Activated naive CD8-positive, alpha-beta T cell treated with anti-CD3 and anti-CD28 coated beads, Interleukin-2, amount 50 U/mL, for 16 hours (primary cell): ENCODE measurements around the gene PRPF38B.
A peak's percentile ranks its signal among the peaks of the same experiment; 100 is the strongest.
"Not testable (repeated sequence)": the region's sequence is repeated elsewhere in the genome, so short reads cannot be mapped to it uniquely, and the experiment has no call there.

Source experiments
- DNase-seq: peaks from one replicate; pipeline ENCODE4 v3.0.0-alpha.2; 2020; ENCODE audit warnings: low read depth, low spot score

PRPF38B gene, protein sequence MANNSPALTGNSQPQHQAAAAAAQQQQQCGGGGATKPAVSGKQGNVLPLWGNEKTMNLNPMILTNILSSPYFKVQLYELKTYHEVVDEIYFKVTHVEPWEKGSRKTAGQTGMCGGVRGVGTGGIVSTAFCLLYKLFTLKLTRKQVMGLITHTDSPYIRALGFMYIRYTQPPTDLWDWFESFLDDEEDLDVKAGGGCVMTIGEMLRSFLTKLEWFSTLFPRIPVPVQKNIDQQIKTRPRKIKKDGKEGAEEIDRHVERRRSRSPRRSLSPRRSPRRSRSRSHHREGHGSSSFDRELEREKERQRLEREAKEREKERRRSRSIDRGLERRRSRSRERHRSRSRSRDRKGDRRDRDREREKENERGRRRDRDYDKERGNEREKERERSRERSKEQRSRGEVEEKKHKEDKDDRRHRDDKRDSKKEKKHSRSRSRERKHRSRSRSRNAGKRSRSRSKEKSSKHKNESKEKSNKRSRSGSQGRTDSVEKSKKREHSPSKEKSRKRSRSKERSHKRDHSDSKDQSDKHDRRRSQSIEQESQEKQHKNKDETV

DNA sequence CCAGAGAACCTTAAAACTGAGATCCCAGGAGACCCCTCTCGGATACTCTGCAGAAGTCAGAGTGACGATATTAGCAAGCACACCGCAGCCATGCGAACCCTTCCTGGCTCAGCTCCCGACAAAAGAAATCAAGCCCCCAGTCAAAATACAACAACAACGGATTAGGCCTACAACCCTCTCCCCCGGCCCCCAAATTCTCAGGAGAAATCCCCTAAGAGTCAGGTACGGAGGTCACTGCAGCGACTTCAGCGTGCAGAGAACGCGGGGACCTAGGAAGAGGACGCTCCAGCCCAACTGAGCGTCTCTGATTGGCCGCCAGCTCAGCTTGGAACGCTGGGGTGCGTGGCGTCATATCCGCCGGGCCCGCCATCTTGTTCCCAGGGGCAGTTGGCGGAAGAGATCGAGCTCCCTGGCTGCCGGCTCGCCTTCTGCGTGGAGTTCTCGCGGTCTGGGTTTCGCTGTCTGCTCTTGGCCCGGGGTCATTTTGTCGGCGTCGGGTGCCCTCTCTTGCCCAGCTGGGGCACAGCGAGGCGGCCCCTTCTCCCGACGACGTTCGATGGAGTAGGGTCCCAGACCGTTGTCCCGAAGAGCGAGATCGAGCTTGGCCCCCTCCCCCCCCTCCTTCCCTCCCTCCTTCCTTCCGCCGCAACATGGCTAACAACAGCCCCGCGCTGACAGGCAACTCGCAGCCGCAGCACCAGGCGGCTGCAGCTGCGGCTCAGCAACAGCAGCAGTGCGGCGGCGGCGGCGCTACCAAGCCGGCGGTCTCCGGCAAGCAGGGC lies at the start of gene PRPF38B:
Gene PRPF38B, plus strand, starts transcription at position 369 of the 782 bp plus-strand sequence. Its CDS starts 282 bp downstream, at position 651.
- peak; percentile 84 for DNase-seq

DNA sequence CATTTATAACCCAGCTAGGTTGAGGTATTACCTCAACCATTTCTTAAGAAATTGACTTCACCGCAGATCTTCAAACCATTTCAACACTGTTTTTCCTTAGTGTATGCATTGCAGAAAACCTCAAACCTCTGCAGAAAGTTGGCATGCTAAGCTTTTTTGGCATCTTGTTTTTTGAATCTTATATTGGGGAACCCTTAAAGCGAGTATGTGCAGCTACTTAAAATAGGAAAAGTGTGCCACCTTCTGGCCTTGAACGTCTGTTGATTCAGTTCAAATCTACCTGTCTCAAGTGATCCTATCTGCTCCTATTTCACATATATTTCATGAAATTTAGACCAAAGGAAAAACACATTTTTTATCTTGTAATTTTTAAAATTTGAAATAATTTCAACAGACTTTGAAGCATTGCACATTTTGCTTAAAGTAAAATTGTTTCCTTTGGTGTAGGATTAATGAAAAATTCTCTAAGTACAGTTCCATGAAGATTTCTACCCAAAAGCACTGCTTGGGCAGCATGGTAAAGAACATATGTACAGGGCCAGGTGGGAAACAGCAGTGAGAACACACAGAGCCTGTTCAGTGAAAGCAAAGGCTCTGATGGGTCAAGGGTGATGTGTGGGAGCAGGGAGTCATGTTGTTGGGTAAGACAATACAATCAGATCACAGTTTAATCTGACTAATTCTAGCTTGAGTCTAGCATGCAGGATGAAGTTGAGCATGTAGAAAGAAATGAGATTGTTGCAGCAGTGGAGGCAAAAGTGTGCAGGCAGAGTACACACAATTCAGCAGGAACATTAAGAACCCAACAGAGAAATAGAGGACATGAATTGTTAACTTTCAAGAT lies 48.4 kb upstream of the PRPF38B start:
- DNase-seq = no peak

DNA sequence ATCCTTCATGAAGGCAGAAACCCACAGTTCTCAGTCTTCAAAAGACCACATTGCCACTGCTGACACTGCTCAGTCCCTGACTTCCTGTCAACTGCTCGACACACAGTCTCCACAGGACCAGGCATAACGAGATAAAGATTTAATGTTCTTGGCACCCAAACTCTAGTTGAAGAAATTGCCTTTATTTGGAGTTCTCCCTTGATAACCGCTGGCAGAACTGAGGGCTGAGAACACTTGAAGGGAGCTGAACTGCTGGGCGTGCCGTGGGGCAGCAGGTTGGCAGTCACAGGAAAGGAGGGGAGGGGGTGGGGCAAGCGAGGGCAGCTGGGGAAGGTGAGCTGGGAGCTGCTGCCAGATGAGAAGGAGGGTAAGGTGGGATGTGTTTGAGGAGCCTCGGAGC lies 47.1 kb upstream of the PRPF38B start:
- no peak for DNase-seq

DNA sequence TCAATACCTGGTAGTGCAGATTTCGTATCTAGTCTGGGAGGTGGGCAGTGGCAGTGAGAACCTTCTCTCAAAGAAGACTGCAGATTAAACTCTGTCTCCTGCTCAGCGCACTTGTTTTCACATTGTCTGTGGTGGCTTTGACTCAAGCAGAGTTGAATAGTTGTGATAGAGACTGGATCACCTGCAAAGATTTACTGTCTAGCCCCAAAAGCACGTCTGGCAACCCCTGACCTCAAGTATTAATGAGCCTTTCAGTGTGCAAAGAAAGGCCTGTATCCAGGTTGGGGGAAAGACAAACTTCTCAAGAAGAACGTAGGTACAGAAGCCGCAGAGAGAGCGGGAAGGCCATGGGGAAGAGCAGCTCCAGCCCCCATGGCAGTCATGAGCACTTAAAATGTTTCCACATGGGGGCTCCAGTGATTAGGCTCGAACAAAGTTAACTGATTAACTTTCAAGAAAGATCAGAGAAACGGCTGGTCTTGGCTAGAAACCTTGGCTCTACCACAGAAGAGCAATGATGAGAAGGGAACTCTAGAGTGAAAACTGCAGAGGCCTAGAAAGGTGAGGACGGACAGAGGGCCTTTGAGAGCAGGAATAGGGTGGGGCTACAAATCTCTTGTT lies 46.4 kb upstream of the PRPF38B start:
- DNase-seq = no peak

DNA sequence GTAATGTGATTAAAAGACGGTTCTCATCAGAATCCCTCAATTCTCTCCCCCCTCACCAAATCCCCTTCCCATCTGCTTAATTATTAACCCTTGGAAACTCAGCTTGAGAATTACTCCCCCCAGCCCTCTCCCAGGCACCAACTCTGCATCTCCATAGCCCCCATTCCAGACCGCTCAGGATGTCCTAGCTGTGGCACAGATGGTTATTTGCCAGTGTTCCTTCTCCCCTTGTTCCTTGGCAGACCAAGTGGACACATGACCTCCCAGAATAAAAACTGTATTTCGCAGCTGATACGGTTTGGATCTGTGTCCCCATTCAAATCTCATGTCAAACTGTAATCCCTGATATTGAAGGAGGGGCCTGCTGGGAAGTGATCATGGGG lies 45.9 kb upstream of the PRPF38B start:
- DNase-seq = no peak

DNA sequence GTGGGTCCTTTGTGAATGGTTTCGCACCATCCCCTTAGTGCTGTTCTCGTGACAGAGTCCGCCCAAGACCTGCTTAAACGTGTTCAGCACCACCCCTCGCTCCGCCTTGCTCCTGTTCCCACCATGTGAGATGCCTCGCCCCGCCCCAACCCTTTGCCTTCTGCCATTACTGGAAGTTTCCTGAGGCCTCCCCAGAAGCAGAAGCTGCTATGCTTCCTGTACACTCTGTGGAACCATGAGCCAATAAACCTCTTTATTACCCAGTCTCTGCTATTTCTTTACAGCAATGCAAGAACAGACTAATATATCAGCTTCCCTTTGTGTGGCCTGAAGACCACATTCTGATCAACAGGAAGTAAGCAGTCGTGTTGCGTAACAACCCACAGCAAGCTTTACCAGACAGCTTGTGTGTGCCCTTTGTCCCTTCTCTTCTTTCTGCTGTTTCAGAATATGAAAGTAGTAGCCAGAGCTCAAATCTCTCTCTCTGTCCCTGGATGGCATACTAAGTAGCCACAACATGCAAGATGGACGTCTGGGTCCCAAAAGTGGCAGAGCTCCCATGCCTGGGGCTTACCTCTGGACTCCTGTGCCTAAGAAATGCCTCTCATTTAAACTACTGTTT lies 45.4 kb upstream of the PRPF38B start:
- peak; percentile 14 for DNase-seq

DNA sequence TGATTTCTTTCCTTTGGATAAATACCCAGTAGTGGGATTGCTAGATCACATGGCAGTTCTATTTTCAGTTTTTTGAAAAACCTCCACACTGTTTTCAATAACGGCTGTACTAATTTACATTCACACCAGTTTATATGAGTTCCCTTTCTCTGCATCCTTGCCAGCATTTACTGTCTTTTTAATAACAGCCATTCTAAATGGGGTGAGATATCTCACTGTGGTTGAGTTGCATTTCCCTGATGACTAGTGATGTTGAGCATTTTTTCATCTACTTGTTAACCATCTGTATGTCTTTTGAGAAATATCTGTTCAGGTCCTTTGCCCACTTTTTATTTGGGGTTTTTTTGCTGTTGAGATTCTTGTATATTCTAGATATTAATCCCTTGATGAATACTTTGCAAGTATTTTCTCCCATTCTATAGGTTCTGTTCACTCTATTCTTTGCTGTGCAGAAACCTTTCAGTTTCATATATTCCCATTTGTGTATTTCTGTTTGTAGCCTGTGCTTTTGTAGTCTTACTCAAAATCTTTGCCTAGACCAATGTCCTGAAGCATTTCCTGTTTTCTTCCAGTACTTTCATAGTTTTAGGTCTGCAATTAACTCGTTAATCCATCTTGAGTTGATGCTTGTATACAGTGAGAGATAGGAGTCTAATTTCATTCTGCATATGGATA lies 38.5 kb upstream of the PRPF38B start:
- no peak for DNase-seq

DNA sequence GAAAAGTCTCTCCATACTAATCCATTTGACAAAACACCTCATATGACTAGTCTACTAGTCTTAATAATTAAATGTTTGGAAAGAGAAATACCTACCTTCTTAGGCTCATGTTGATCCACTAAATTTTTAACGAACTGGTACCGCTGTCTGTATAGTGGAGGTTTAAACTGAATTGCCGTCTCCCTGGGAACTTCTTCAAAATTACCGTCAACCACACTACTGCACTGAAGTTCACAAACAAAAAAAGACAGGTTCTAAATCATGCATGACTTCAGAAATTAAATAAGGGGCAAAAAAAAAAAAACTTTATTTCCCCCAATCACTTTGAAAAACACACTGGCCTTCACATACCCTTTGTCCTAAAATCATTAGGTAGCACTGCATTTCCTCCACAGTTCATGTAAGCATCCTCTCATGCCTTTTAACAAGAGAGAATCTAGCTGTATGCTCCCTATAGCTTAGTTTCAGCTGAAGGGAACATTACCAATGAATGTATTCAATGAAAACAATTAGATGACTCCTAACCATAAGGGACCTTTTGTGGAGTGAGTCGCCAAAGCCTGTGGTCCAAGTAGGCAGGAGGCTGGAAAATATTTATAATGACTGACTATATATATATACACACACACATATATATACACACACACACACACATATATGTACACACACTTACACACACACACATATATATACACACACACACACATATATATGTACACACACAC lies 34.6 kb upstream of the PRPF38B start:
- DNase-seq = no peak

DNA sequence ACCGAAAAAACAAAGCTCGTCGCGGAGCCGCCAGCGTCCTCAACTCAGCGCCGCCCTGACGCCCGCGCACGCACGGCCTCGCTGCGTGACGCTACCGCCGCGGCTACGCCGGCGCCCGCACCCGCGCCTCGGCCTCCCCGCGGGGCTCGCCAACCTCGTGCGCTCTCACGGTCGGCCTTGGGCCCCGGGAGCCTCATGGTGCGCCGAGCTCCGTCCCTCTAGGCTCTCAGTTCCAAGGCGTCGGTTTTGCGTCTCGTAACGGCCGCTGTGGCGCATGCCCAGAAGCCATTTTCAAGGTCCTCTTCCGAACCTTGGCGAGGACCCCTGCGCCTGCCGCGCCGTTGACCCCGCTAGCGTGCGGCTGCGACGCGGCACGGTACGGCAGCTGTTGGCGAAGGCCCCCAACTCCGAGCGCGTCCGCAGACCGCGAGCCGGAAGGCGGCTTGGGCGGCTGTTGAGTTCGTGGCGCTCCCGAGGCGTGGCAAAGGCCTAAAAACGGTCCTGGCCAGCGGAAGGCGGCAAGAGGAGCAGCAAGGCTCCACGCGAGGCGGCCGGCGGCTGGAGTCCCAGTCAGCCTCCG lies 31.0 kb upstream of the PRPF38B start, which contains the start of gene HENMT1:
Gene HENMT1, minus strand, starts transcription at position 64 of the 580 bp plus-strand sequence. CDS start 1,209 bp downstream, outside the sequence.
- DNase-seq = peak; percentile 60

DNA sequence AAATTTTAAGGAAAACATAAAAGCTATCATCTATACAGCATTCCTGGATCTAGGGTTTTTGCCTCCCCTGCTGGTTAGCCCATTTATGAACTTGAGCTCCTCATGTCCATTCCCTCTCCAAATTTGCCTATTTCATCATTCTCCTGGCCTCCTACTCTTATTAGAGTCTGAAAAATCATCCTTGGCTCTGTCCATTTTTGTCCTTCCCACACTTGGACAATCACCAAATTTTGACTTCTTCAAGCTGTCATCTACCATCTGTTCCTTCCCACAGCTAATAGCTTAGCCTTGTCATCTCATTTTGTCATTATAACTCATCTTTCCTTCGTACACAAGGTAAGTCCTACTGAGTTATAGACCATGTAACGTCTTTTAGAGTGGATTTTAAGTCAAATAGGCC lies 29.0 kb upstream of the PRPF38B start:
- DNase-seq = no peak

DNA sequence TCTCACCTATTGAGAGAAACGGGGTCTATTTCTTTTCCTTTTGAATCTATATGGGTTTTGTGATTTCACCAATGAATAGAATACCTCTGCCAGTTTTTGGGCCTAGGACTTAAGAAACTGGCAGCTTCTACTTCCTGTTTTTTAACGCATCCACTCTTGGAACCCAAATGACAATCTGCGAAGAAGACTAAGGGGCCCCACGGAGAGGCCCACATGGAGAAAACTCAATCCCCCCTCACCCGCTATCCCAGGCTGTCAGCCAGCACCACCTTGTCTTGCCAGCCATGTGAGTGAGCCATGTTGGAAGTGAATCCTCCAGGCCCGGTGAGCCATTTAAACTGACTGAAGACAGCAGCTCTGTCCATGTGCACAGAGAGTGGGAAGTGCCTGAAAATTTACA lies 27.6 kb upstream of the PRPF38B start:
- no peak for DNase-seq

DNA sequence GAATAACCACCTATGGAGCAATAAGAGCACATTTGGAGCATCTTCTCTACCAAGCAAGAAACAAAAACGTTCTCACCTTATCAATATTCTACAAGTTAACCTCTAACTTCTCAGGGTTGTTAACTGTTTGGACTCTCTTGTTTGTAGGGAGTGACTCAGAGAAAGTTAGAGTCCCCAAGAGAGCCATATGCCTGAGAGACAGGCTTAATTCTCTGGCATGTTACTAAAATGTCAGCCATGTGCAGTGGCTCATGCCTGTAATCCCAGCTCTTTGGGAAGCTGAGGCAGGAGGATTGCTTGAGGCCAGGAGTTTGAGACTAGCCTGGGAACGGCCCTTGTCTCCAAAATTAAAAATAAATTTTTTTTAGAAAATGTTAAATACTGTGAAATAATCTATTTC lies 27.0 kb upstream of the PRPF38B start:
- no peak for DNase-seq

DNA sequence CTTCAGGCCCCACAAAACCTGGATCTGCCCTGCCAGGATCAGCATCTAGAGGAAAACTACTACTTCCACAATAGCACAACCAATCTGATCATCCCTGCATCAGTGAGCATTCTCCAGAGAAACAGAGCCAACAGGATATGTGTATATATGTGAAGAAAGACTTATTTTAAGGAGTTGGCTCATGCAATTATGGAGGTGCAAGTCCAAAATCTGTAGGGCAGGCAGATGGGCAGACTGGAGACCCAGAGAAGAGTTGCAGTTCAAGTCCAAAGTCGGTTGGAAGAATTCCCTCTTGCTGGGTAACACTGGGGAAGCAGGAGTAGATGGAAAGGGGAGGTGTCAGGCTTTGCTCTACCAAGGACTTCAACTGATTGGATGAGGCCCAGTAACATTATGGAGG lies 26.3 kb upstream of the PRPF38B start:
- DNase-seq = no peak

DNA sequence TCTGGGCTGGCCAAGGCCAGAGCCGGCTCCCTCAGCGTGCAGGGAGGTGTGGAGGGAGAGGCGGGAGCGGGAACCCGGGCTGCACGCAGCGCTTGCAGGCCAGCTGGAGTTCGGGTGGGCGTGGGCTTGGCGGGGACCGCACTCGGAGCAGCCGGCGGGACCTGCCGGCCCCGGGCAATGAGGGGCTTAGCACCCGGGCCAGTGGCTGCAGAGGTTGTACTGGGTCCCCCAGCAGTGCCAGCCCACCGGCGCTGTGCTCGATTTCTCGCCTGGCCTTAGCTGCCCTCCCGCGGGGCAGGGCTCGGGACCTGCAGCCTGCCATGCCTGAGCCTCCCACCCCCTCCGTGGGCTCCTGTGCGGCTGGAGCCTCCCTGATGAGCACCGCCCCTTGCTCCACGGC lies 24.7 kb upstream of the PRPF38B start:
- not testable (repeated sequence) for DNase-seq

DNA sequence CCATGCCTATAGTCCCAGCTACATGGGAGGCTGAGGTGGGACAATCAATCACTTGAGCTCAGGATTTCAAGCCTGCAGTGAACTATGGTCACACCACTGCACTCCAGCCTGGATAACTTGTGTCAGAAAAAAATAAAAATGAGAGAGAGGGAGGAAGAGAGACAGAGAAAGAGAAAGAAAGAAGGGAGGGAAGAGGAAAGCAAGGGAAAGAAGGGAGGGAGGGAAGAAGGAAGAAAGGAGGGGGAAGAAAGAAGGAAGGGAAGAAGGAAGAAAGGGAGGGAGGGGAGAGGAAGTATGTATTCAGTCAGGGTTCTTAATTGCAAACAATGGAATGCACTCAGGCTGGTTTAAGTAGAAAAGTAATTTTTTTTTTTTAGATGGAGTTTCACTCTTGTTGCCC lies 23.3 kb upstream of the PRPF38B start:
- no peak for DNase-seq

DNA sequence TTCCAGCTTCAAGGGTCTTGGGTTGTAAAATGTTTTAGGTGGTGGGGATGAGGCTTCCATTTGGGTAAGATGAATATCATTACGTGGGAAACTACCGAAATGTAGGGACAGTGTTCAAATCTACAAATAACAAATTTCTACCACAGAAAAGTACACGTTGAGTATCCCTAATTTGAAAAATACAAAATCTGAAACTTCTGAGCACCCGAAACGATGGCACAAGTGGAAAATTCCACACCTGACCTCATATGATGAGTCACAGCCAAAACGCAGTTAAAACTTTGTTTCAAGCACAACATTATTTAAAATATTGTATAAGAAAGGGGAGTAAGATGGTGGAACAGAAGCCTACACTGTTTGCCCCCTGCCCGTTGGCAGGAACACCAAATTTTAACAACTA lies 22.4 kb upstream of the PRPF38B start:
- no peak for DNase-seq

DNA sequence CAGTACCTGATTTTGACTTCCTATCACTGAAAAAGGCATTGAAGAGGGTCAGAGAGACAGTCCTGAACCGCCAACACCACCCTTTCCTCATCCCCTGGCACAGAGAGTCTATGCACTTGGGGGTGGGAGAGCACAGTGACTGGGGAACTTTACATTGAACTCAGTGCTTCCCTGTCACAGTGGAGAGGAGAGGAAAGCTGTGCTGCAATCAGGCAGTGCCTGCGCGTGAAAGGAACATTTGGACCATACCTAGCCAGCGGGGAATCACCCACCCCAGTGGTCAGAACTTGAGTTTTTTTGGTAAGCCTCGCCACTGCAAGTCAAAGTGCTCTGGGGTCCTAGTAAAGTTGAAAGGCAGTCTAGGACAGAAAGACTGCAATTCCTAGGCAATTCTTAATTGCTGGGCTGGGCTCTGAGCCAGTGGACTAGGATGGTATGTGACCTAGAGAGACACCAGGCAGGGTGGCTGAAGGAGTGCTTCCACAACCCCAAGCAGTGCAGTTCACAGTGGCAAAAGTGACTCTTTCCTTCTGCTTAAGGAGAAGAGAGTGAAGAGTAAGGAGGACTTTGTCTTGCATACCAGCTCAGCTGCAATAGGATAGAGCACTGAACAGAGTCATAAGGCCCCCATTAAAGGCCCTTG lies 21.9 kb upstream of the PRPF38B start:
- no peak for DNase-seq

DNA sequence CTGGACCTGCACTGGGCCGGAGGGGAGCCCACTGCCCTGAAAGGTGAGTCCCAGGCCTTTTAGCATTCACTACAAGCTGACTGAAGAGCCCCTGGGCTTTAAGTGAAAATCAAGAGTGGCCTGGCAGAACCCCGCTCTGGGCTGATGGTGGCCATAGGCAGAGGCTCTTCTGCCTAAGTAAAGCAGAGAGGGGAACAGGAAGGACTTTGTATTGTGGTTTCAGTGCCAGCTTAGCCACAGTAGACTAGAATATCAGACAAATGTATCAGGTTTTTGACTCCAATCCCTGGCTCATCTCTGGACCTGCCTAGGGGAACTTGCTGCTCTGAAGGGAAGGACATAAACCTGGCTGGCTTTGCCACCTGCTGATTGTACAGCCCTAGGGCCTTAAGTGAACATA lies 21.0 kb upstream of the PRPF38B start:
- no peak for DNase-seq

DNA sequence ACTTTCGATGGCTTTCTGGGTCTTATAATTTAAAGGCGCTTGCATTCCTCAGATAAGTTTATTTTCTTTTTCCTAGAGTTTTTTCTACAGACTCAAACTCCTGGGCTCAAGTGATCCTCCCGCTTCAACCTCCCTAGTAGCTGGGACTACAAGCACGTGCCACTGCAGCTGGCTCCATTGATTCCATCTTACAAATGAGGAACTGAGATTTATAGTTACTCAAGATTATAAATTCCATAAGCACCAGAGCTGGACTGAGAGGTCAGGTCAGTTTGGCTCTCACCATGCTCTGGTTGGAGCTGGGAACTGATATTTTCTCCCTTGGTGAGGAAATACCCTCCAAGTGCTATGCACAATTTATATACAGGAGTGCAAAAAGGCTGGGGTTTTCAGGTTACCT lies 13.4 kb upstream of the PRPF38B start:
- no peak for DNase-seq
